HepG2 (cell line): ENCODE results near the gene TBX6. TPM values are rescaled to one million over a fixed set of nuclear protein-coding genes. Genes with fewer than 3 reads are reported as not detected.

Experiments
- BRD4 ChIP-seq: sonication (generic); formaldehyde crosslinking; IDR thresholded peaks from 2 replicates; pipeline ENCODE4 v1.4.0; 2020; ENCODE audit warnings: missing genetic modification reagents
- MXD4 ChIP-seq: IDR thresholded peaks from 2 replicates; pipeline ENCODE4 v1.6.1; 2016; ENCODE audit warnings: mild to moderate bottlenecking, missing biosample characterization, missing genetic modification reagents
- PATZ1 ChIP-seq: sonication (generic); formaldehyde crosslinking; IDR thresholded peaks from 2 replicates; pipeline ENCODE4 v1.4.0; 2020; ENCODE audit warnings: missing genetic modification reagents
- SUZ12 ChIP-seq: fragments of 150-350 bp; IDR thresholded peaks from 2 replicates; pipeline ENCODE4 v1.6.1; 2014; ENCODE audit warnings: low read depth, low read length
- ZFY ChIP-seq: sonication (generic); formaldehyde crosslinking; IDR thresholded peaks from 2 replicates; pipeline ENCODE4 v1.4.0; 2020; ENCODE audit warnings: missing genetic modification reagents
- ZMYM3 ChIP-seq: sonication (generic); formaldehyde crosslinking; IDR thresholded peaks from 2 replicates; pipeline ENCODE4 v1.5.1; 2020; ENCODE audit warnings: mild to moderate bottlenecking, missing genetic modification reagents
- ZNF572 ChIP-seq: sonication (generic); formaldehyde crosslinking; IDR thresholded peaks from 2 replicates; pipeline ENCODE4 v1.5.1; 2020; ENCODE audit warnings: mild to moderate bottlenecking, missing genetic modification reagents
- ZNF770 ChIP-seq: sonication (generic); formaldehyde crosslinking; IDR thresholded peaks from 2 replicates; pipeline ENCODE4 v1.5.0; 2020; ENCODE audit warnings: mild to moderate bottlenecking, missing genetic modification reagents
- ZSCAN25 ChIP-seq: sonication (generic); formaldehyde crosslinking; IDR thresholded peaks from 2 replicates; pipeline ENCODE4 v1.8.0; 2022; ENCODE audit warnings: mild to moderate bottlenecking, missing genetic modification reagents
- polyA plus RNA-seq, 8 experiments: library from polyadenylated mRNA; depleted of rRNA in 3 of 8; stranded (reverse) in 7 of 8; unstranded in 1 of 8; fragments of >200 nt; fragmentation: Illumina TruSeq in 4 of 8; extraction: Trizol in 4 of 8; gene quantifications; 2 replicates each; pipeline versions ENCODE4 v1.2.1 to v1.2.3, GENCODE V29; 2011 to 2016; ENCODE audit warnings: low read depth in 4 of 8, missing spikeins in 1 of 8, mixed read lengths in 1 of 8; ENCODE audit not compliant: insufficient read depth in 1 of 8
- total RNA-seq, 5 experiments: library from RNA; depleted of rRNA; stranded (reverse); fragments of >200 nt; fragmentation: Illumina TruSeq; extraction: Trizol; gene quantifications; 2 replicates each; pipeline ENCODE4 v1.2.3, GENCODE V29; 2016; ENCODE audit warnings: low read depth in 1 of 5
- TF ChIP-seq, protein P1 (sequence below): sonication (generic); formaldehyde crosslinking; conservative IDR thresholded peaks from 2 replicates; pipeline ENCODE4 v1.4.0; 2020; ENCODE audit warnings: mild to moderate bottlenecking, missing genetic modification reagents, moderate library complexity
- TF ChIP-seq, protein P2 (sequence below): sonication (generic); formaldehyde crosslinking; IDR thresholded peaks from 2 replicates; pipeline ENCODE4 v1.5.1; 2020; ENCODE audit warnings: mild to moderate bottlenecking, missing genetic modification reagents, moderate library complexity
- TF ChIP-seq, protein P3 (sequence below): sonication (generic); formaldehyde crosslinking; IDR thresholded peaks from 2 replicates; pipeline ENCODE4 v1.5.1; 2020; ENCODE audit warnings: mild to moderate bottlenecking, missing genetic modification reagents, moderate library complexity

The TBX6 gene
- total and polyA plus RNA-seq, 2 of the 13 experiments (the other 11 are each of a cell fraction or from before 2014, with no cell fraction given), result 0.24 to 0.42 TPM

- TF ChIP-seq, protein P1, sequence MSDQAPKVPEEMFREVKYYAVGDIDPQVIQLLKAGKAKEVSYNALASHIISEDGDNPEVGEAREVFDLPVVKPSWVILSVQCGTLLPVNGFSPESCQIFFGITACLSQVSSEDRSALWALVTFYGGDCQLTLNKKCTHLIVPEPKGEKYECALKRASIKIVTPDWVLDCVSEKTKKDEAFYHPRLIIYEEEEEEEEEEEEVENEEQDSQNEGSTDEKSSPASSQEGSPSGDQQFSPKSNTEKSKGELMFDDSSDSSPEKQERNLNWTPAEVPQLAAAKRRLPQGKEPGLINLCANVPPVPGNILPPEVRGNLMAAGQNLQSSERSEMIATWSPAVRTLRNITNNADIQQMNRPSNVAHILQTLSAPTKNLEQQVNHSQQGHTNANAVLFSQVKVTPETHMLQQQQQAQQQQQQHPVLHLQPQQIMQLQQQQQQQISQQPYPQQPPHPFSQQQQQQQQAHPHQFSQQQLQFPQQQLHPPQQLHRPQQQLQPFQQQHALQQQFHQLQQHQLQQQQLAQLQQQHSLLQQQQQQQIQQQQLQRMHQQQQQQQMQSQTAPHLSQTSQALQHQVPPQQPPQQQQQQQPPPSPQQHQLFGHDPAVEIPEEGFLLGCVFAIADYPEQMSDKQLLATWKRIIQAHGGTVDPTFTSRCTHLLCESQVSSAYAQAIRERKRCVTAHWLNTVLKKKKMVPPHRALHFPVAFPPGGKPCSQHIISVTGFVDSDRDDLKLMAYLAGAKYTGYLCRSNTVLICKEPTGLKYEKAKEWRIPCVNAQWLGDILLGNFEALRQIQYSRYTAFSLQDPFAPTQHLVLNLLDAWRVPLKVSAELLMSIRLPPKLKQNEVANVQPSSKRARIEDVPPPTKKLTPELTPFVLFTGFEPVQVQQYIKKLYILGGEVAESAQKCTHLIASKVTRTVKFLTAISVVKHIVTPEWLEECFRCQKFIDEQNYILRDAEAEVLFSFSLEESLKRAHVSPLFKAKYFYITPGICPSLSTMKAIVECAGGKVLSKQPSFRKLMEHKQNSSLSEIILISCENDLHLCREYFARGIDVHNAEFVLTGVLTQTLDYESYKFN, result no peak
- TF ChIP-seq ZFY (CRISPR knock-in tag) (peak; percentile 61; the same call in 1 of the 2 replicates), BRD4 (CRISPR knock-in tag) (no peak), ZNF572 (CRISPR knock-in tag) (0 out of 2 replicates have a peak, but pooled peaks have one; percentile 61), ZSCAN25 (CRISPR knock-in tag) (peak; percentile 38; the same call in 1 of the 2 replicates), MXD4 (CRISPR knock-in tag) (0 out of 2 replicates have a peak, but pooled peaks have one; percentile 31), PATZ1 (CRISPR knock-in tag) (peak; percentile 73), SUZ12 (0 out of 2 replicates have a peak, but pooled peaks have one; percentile 17), ZNF770 (no peak), ZMYM3 (CRISPR knock-in tag) (peak; percentile 64; the same call in 1 of the 2 replicates)
- TF ChIP-seq, protein P2, sequence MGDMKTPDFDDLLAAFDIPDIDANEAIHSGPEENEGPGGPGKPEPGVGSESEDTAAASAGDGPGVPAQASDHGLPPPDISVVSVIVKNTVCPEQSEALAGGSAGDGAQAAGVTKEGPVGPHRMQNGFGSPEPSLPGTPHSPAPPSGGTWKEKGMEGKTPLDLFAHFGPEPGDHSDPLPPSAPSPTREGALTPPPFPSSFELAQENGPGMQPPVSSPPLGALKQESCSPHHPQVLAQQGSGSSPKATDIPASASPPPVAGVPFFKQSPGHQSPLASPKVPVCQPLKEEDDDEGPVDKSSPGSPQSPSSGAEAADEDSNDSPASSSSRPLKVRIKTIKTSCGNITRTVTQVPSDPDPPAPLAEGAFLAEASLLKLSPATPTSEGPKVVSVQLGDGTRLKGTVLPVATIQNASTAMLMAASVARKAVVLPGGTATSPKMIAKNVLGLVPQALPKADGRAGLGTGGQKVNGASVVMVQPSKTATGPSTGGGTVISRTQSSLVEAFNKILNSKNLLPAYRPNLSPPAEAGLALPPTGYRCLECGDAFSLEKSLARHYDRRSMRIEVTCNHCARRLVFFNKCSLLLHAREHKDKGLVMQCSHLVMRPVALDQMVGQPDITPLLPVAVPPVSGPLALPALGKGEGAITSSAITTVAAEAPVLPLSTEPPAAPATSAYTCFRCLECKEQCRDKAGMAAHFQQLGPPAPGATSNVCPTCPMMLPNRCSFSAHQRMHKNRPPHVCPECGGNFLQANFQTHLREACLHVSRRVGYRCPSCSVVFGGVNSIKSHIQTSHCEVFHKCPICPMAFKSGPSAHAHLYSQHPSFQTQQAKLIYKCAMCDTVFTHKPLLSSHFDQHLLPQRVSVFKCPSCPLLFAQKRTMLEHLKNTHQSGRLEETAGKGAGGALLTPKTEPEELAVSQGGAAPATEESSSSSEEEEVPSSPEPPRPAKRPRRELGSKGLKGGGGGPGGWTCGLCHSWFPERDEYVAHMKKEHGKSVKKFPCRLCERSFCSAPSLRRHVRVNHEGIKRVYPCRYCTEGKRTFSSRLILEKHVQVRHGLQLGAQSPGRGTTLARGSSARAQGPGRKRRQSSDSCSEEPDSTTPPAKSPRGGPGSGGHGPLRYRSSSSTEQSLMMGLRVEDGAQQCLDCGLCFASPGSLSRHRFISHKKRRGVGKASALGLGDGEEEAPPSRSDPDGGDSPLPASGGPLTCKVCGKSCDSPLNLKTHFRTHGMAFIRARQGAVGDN, result peak; percentile 73
- TF ChIP-seq, protein P3, sequence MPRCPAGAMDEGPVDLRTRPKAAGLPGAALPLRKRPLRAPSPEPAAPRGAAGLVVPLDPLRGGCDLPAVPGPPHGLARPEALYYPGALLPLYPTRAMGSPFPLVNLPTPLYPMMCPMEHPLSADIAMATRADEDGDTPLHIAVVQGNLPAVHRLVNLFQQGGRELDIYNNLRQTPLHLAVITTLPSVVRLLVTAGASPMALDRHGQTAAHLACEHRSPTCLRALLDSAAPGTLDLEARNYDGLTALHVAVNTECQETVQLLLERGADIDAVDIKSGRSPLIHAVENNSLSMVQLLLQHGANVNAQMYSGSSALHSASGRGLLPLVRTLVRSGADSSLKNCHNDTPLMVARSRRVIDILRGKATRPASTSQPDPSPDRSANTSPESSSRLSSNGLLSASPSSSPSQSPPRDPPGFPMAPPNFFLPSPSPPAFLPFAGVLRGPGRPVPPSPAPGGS, result 0 out of 2 replicates have a peak, but pooled peaks have one; percentile 43
Measured at GRCh38 chr16:30054959-30055553, 36.7 kb downstream of the TBX6 start (continued).
